Cerebellar nuclear complex (tissue), 1 donor: ENCODE results near the gene KCNJ18.
"Not testable (repeated sequence)": the region's sequence is repeated elsewhere in the genome, so short reads cannot be mapped to it uniquely, and the experiment has no call there.

Experiments used
- DNase-seq, 2 experiments: peaks; one replicate each; lab custom pipeline; 2025; lab: John Stamatoyannopoulos, UW

The KCNJ18 gene

GRCh38 chr17:21702940-21703640 is 10.8 kb downstream of the KCNJ18 start:
- DNase-seq = not testable (repeated sequence)

DNA sequence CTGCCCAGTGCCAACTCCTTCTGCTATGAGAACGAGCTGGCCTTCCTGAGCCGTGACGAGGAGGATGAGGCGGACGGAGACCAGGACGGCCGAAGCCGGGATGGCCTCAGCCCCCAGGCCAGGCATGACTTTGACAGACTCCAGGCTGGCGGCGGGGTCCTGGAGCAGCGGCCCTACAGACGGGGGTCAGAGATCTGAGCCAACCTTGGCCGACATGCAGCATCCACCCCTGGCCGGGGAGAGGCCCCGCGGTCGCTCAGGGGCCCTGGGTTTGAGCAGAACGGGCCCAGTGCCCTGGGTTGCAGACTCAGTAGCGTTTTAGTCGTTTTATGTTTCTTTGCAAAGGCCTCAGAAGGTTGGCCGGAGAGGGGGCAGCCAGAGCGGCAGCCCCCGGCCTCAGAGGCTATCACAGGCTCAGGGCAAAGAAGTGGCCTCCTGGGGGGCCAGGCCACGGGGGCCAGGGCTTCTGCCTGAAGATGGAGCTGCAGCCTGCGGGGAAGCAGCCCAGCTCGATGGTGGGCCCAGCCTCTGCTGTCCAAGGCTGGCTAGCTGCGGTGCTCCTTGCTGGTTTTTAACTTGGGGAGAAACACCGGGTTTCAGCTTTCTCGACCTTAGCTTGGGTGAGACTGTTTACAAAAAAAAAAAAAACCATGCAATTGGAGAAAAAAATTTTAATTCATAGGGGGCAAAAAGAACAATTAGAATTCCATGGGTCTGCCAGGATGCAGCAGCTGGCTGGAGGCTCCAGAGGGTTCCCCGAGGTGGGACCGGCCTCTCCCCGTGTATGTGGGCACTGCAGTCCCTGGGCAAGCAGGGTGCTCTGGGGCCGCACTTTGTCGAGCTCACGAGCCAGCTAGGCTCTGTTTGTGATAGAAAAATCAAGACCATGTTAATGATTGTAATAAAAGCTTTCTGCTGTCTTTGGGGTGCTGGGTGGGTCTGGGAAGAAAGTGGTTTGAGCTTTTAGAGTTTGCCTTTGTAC is 11.9 kb downstream of the KCNJ18 start:
- not testable (repeated sequence) for DNase-seq

DNA sequence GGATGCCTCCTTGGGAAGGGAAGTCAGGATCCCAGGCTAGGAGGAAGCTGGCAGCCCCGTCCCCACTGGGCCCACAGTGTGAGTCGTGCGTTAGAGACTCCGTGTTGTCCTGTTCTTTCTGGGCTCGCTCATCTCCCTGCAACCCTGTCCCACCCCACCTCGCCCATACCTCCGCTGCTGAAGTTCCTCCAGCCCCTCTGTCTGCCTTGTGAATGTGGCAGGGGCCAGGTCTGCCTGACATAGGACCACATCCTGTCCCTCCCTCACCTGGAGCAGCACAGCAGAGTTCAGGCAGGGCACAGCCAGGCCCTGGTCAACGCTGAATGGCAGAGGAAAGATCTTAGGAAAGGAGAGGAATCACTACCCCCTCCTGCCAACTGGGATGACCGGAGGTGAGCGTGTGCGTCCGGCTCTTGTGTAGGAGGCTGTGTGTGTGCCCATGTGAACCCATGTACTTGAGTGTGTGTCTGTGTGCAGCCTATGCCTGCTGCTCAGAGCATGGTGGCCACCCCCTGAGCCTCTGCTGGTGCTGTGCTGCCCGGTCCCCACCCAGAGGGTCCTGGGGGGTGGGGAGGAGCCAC is 12.8 kb downstream of the KCNJ18 start:
- DNase-seq = no peak

DNA sequence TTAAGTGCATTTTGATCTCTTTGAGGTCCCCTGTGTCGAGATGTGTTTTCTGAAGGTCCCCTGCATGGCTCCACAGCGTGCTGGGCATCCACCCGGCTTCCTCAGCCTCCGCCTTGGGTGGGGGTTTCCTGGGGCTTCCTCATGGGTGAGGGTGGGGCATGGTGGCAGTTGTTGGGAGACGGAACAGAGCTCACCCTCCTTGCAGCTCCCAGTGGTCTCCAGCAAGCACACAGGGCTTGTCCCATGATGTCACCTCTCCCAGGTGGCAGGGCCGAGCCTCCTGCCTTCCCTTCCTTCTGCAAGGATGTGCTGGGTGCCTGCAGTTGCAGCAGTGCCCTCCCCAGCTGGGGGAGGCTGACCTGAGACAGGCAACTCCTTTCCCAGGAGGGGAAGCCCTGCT is 13.4 kb downstream of the KCNJ18 start:
- DNase-seq = not testable (repeated sequence)

DNA sequence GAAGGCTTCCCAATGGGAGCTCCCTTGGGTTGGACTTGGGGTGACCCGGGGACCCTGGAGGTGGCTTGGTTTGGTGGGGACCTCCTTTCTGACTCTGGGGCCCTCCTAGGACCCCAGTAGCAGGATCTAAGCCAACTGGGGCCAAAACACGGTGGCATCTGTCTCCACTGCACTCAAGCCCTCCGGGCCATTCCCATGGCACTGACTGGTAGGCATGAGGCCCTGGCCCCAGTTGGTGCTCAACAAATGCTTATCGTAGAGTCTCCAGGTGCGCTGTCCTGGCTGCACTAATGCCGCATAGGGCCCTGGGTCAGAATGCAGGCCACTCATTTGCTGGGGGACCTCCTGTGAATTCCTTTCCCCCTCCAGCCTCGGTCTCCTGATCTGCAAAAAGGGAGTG is 14.2 kb downstream of the KCNJ18 start:
- DNase-seq = not testable (repeated sequence)

- not testable (repeated sequence) for DNase-seq
These were observed 14.8 kb downstream of the KCNJ18 start for GRCh38 chr17:21707131-21707530.

GRCh38 chr17:21707711-21708611 is 15.6 kb downstream of the KCNJ18 start:
- DNase-seq = not testable (repeated sequence)

- peak in 1 of 2 experiments; percentile 27 for DNase-seq
These were observed 16.6 kb downstream of the KCNJ18 start for GRCh38 chr17:21708612-21709535.

DNA sequence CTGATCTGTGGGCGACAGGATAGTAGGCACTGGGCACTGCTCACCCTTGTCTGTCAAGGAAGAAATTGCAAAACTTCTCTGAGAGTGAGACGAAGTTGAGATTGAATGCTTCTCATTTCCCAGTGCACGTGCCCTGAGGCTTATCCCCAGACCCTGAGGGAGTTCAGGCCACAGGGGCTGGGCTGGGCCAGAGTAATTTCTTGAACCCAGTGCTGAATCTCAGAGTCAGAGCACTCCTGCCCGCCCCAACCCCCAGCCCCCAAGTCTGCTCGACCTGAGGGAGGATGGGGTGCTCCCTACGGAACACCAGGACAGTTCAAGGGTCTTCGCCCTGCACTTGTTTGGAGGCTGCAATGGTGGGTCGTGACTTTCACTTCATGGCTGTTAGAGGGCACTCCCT is 17.7 kb downstream of the KCNJ18 start:
- DNase-seq = not testable (repeated sequence)

GRCh38 chr17:21710486-21710885 is 18.2 kb downstream of the KCNJ18 start:
- not testable (repeated sequence) for DNase-seq

GRCh38 chr17:21711182-21711581 is 18.9 kb downstream of the KCNJ18 start:
- no peak for DNase-seq

GRCh38 chr17:21713020-21713419 is 20.7 kb downstream of the KCNJ18 start:
- DNase-seq = not testable (repeated sequence)

GRCh38 chr17:21713631-21714030 is 21.3 kb downstream of the KCNJ18 start:
- not testable (repeated sequence) for DNase-seq

- not testable (repeated sequence) for DNase-seq
These were observed 22.4 kb downstream of the KCNJ18 start for GRCh38 chr17:21714676-21715075.

DNA sequence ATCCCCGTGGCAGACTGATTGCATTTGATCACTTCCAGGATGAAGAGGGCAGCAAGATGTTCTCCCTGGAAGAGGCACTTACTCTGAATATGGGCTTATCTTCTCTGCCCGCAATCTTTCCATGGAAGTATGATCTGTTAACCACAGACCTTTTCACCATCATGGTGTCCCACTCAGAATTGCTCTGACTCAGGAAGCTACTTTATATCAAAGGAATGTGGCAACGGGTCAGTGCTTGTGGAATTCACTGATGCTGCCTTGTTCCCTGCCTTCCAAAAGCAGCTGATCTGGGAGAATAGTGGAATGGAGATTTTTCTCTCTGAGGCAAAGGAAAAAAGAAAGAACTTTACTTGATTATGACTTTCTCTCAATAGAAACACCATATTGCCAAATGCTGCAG is 23.6 kb downstream of the KCNJ18 start:
- not testable (repeated sequence) for DNase-seq

- not testable (repeated sequence) for DNase-seq
These were observed 26.6 kb downstream of the KCNJ18 start for GRCh38 chr17:21718971-21719370.

DNA sequence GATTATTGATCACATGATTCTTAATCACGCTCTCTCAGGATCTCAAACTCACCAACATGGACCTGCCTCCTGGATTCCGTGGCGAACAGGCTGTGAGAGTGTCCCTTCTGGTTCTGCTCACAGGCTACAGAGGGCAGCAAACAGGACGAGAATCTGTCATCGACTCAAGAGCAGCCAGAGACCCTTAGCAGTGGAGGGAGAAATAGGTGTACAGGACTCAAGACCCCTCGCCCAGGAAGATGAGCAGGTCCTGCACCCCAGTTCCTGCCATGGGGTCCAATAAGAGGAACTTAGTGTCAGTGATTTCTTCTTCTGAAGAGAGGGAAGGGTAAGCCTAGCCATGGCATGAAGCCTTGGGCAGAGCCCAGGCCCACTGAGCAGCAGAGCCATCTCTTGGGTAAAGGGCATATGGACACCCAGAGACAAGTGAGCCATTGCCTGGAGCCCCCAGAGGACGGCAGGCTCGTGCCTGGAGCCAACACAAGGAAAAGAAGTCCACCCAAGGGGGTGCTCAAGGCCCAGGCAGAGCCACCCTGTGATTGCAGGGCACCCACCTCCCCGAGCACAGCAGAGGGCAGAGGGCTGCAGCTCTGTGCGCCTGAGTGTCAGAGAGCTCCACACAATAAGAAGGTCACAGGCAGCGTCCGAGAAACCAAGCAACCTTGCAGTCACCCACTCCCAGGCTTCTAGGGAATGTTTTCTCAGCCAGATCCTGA is 27.3 kb downstream of the KCNJ18 start:
- not testable (repeated sequence) for DNase-seq

GRCh38 chr17:21720566-21720965 is 28.2 kb downstream of the KCNJ18 start:
- not testable (repeated sequence) for DNase-seq

DNA sequence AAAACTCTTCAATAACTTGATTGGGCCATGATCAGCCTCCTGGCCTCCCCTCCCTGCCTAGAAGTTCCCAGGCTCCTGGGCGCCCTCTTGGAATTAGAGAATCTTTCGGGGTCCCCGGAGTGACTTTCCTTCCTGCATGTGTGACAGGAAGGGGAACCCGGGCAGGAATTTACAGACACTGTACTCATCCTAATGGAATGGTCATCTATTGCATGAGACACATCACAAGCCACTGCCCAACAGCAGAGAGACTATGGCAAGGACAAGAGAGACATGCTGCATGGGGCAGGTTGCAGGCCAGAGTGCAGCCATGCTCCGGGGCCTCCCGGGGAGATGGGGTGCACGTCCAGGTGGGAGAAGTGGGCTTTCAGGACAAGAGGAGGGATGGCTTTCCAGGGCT is 29.9 kb downstream of the KCNJ18 start:
- not testable (repeated sequence) for DNase-seq
